Erythroblast (primary cell): ENCODE results near the gene GRPEL2.

Experiments
- GATA1 ChIP-seq: IDR thresholded peaks from 2 replicates; pipeline ENCODE4 v1.6.1; 2011; ENCODE audit warnings: low read depth, mild to moderate bottlenecking, control low read depth, low read length, moderate library complexity
- POLR2A ChIP-seq: IDR thresholded peaks from 2 replicates; pipeline ENCODE4 v1.6.1; 2011; ENCODE audit warnings: mild to moderate bottlenecking, low read length

GRCh38 chr5:149381261-149381985 lies 36.1 kb downstream of the GRPEL2 start:
- TF ChIP-seq POLR2A (no peak), GATA1 (no peak)
